ENCODE measurements around the gene KRTAP5-3.

GRCh38 chr11:1656061-1656441 lies 47.8 kb upstream of the KRTAP5-3 start:
- TF ChIP-seq, protein P1, sequence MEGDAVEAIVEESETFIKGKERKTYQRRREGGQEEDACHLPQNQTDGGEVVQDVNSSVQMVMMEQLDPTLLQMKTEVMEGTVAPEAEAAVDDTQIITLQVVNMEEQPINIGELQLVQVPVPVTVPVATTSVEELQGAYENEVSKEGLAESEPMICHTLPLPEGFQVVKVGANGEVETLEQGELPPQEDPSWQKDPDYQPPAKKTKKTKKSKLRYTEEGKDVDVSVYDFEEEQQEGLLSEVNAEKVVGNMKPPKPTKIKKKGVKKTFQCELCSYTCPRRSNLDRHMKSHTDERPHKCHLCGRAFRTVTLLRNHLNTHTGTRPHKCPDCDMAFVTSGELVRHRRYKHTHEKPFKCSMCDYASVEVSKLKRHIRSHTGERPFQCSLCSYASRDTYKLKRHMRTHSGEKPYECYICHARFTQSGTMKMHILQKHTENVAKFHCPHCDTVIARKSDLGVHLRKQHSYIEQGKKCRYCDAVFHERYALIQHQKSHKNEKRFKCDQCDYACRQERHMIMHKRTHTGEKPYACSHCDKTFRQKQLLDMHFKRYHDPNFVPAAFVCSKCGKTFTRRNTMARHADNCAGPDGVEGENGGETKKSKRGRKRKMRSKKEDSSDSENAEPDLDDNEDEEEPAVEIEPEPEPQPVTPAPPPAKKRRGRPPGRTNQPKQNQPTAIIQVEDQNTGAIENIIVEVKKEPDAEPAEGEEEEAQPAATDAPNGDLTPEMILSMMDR (IDR thresholded peaks at IDR 0.05): no peak
- no peak for TF ChIP-seq POLR2A (IDR thresholded peaks at IDR 0.05)

Data from thyroid gland (tissue), 4 donors.